Forelimb muscle (tissue), 1 donor: Measurements from ENCODE around the gene ADCY3. TPM values are rescaled to one million over a fixed set of nuclear protein-coding genes. Genes with fewer than 3 reads are reported as not detected.

Experiments
- DNase-seq: peaks from one replicate; pipeline ENCODE4 v3.0.0-alpha.2; 2013; ENCODE audit warnings: low read depth
- polyA plus RNA-seq: library from polyadenylated mRNA; unstranded; fragments of 120-200 nt; gene quantifications from one replicate; pipeline ENCODE4 v1.2.1, GENCODE V29; 2013; ENCODE audit not compliant: insufficient read length

ADCY3 gene
- polyA plus RNA-seq, result 22.0 TPM

DNA sequence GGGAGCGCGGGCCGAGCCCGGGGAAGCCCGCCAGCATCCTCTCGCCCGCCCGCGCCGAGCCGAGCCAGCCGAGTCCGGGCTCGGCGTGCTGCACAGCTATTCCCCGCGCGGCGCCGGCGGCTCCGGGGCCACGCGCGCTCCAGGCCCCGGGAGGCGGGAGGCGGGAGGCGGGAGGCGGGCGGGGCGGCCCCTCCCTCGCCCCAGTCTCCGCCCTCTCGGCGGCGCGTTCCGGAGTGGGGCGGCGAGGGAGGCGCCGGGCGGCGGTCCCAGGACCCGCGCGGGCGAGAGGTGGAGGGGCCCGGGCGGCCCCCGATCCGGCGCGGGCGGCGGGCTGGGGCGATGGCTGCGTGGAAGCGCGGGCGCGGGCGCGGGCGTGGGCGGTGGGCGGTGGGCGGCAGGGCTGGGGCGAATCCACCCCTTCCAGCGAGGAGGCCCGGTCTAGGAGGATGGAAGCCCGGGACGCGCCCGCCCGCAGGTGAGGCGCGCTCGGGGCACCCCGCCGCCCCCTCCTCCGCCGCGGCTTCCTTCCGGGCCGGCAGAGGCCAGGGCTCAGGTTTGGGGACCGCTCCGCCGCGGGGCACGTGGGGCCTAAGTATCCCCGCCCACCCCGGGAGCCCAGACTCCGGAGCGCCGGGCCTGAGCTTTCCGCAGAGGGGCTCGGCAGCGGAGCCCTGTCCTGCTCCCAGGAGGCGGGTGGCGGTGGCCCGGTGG, at the start of gene ADCY3:
Gene ADCY3, minus strand, starts transcription at position 140 of the 711 bp plus-strand sequence. CDS start 1,250 bp downstream, outside the sequence.
- DNase-seq, result no peak

DNA sequence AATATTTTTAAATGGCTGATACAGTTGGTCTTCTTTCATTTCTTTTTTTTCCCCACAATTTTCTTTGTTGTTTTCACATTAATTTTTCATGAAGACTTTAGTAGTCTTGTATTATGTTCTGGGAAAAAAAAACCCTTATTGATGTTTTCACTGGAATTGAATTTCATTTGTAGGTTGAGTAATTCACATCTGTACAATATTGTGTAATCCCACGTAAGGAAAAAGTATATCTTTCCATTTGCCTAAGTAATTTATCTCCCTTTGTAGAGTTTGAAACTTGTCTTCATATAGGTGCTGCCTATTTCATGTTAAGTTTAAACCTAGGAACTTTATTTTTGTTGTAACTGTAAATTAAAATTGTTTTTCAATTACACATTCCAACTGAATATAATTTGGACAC, 49.7 kb upstream of the ADCY3 start:
- DNase-seq, result no peak

DNA sequence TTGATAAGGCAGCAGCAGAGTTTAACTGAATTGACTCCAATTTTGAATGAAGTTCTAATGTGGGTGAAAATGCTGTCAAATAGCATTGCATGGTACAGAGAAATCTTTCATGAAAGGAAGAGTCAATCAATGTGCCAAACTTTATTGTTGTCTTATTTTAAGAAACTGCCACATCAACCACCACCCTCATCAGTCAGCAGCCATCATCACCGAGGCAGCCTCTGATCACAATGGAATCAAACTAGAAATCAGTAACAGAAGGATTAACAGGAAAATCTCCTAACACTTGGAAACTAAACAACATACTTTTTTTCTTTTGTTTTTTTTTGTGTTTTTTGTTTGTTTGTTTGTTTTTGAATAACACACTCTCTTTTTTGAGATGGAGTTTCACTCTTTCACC, 41.9 kb upstream of the ADCY3 start:
- no peak for DNase-seq

DNA sequence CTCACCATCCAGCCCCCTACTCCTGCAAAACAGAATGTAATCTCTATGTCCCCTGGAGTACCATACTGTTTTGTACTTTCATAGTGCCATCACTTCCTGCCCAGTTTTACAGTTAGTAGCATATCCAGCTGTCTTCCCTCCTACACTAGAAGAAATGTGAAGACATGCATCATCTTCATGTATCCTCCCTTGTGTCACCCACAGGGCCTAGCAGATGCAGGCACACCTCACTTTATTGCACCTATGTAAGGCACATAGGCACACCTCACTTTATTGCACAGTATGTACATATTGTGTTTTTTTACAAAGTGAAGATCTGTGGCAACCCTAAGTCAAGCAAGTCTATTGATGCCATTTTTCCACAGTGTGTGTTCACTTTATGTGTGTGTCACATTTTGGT, 39.7 kb upstream of the ADCY3 start:
- DNase-seq, result no peak

DNA sequence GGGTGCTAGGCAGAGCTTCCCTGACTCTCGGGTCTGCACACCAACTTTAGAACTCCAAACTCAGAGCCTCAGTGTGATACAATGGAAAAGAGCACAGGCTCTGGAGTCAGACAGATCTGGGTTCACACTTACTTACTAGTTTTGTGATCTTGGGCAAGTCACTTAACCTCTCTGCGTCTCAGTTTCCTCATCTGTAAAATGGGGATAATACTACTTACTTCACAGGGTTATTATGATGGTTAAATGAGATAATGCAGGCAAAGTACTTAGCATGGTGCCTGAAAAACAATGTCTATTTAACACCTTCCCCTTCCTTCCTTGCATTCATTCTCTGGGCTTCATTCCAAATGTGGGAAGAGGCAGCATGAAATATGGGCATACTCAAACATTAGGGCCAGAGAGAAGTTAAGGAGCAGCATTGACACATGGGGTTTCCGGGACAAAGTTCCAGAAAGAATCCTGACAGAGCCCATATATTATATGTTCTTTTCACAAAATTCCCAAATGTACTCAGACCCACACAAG, 38.4 kb upstream of the ADCY3 start:
- no peak for DNase-seq

DNA sequence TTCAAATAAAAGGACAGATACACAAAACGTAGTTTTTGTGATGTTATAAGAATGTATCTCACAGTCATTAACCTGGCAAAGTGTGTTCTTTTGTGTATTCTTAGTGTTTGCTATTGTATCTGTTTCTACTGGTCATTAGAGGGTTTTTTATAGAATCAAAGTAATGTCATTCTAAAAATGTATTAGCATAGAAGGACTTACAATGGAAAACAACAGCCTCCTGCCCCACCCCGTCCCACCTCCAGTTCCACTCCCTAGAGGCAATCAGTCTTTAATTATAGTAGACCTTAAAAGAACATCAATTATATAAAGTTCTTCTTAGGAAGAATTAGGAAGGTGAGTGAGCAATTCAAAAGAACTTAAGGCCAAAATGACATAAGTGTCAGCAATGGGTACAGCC, 37.9 kb upstream of the ADCY3 start:
- DNase-seq, result no peak

DNA sequence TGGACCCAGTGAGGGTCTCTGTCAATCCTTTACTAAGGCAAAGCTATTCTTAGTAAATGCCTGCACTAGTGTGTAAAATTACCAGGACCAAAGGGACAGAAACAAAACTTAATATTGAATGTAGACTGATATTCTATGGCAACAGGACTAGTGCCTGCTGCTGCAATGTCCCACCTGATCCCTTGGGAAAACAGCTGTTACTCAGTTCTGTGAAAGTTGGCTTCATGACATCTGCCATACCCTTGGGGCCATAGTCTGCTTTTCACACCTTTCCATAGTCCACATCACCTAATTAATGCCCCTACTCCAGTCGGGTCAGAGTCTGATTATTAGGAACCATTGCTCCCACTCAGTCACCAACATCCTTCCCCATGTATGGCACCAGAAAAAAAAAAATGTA, 37.2 kb upstream of the ADCY3 start:
- no peak for DNase-seq

DNA sequence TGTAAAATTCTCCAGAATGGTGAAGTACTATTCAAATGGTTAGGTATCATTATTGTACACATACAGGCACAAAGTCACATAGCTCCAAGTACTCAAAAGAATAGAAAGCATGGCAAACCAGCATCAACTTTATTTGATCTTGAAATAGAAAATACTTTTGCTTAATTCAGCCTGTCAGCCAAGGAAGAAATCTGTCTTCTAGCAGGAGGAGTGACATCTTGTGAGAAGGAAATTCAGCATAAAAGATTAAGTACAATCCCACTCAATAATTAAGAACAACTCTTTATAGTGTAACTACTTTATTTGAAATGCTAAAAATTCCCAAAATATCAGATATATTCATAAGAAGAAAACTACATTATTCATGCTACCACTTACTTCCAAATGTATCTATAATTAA, 35.9 kb upstream of the ADCY3 start:
- no peak for DNase-seq

DNA sequence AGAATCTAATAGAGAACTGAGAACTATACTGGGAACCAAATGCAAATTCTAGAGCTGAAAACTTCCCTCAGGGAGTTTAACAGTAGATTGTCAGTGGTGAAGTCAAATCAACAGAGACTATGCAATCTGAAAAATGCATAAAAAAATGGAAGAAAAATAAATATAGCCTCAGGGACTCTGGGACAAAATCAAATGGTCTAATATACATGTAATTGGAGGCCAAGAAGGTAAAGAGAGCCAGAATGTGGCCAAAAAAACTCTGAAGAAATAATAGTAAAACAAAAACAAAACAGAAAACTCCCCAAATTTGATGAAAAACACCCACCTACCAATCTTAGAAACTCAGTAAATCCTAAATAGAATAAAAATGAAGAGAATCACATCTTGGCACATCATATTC, 35.2 kb upstream of the ADCY3 start:
- no peak for DNase-seq

DNA sequence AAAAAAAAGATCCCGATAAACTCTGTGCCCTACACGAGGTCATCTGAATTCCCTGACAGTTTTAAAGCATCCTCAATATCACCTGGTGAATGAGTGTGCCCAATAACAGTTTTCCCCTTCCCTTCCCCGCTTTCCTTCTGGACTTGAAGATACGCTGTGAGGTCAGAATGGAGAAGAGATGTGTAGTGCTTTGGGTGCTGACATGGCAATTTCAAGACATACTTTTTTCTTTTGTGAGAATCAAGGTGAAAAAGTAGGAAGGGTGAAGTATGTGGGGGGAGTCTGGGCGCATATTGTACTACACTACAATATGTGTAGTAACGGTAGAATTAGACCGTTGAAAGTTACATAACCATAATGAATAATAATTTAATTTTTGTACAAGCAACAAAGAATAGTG, 30.1 kb upstream of the ADCY3 start:
- no peak for DNase-seq

DNA sequence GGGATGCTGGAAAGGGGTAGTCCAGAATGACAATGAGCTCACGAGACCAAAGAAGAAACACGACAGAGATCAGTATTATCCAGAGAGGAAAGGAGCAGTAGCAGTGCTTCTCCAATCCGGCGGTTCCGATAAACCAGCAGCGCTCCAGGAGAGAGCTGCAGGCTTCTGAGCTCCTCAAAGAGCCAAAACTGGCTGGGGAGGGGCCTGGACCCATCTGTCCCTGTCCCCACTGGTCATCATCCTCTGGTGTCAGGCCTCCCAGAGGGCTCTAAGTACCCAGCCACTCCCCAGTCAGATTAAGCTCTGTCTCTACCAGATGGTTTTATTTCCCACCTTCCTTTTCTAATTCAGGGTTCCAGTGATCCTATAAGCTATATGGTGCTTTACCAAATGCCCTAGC, 28.5 kb upstream of the ADCY3 start:
- no peak for DNase-seq

DNA sequence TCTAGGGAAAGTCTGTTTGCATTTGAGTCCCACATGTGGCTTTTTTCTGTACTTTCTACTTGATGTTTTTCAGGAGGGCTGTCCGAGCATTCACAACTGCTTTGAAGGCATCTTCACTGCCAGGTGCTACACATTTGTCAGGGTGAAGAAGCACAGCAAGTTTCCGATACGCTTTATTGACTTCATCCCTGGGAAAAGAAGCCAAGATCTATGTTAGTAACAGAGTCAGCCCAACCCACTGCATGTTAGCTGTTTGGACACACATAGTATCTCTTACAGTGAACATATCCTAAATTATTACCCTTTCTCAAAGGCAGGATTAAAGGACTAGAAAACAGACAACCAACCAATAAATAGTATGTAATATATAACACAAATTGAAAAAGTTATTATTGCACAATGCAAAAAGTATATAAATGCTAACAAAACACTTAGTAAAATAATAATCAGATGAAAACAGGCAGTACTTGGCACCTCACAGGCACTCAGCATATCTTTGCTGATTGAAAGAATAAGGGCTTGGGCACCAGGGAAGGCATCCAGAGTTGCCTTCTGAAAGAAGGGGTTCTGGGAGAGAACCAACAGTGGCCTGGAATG, 27.6 kb upstream of the ADCY3 start:
- no peak for DNase-seq

DNA sequence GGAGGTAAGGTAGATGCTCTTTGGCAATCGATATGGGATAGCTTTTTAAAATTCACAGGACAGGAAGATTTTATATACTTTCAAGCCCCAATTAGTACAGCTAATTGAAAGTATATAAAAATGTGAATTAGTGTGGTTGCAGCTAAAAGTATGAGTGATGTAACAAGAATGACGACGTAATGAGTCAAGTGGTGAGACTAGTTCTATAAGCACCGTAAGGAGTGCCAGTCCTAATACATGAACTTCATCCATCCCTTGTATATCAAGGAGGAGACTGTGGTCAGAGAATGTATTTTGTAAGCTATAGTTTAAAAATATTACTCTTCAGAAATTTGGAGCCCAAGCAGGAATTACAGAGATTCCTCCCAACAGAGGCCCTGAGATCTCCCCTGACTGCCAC, 25.9 kb upstream of the ADCY3 start:
- no peak for DNase-seq

DNA sequence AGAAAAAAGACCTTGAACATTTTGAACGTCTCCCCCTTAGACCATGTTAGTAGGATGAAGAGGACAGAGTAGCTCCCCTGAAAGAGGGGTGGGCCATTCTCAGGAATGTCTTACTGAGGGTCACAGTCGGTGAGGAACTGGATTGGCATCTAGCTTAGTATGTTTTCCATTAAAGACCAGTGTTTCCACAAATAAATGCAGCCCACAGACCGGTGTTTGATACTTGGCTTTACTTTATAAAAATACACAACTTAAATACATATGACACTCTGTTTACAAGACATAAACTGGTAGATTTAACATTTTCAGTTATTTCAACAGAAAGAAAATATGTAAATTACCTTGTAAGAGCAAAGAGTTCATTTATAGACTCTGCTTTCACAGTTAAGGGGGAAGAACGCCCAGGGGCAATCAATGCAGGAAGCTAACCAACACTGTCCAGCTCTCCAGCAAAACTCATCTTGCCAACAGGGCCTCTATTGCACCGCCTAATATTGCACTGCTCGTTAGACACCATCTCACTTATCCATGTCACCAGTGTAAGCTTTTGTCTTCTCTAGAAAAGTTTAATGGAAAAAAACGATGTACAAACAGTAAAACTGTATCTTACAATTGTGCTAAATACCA, 23.5 kb upstream of the ADCY3 start:
- no peak for DNase-seq

DNA sequence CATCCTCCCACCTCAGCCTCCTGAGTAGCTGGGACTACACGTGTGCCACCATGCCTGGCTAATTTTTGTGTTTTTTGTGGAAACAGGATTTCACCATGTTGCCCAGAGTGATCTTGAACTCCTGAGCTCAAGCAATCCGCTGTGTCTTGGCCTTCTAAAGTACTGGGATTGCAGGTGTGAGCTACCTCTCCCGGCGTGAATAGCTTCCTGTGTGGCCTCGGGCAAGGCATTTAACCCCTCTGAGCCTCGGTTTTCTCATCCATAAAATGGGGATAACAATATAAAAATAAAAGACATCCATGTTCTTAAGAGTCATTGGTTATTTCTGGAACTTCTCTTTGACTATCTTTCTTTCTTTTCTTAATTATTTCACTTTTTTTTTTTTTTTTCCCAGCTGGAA, 19.3 kb upstream of the ADCY3 start:
- DNase-seq, result no peak

DNA sequence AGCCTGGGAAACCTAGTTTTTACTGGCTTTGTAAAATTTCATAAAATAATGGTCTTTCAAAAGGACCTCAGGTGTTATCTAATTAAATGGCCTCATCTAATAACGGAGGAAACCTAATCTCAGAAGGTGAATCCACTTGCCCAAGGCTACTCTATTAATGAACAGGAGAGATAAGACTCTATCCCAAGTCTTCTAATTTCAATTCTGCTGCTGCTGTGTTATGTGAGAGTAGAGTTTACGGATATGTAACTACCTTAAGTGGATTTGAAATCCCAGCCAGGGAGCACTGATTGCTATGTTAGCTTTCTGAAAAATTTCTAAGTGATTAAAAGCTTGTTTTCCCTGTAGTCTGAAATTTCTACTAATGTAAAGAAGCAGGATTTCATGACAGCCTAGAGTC, 17.2 kb upstream of the ADCY3 start:
- DNase-seq, result no peak

DNA sequence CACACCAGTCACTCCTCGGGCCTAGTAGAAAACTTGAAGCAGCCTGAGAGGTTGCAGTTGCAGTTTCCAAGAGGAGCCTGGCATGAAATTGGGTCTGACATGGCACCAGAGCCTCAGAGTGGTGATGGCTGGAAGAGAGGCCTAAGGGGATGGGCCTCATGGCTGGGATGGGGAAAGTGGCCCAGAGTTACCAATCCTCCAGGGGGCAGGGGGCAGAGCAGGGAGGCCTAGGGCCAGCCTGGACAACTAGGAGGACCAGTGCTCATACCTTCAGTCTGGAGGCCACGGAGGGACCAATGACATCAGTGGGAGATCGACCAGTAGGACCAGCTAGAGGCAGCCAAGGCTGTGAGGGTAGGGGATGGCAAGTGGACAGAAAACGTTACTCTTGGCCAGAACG, 15.1 kb upstream of the ADCY3 start:
- DNase-seq, result no peak

DNA sequence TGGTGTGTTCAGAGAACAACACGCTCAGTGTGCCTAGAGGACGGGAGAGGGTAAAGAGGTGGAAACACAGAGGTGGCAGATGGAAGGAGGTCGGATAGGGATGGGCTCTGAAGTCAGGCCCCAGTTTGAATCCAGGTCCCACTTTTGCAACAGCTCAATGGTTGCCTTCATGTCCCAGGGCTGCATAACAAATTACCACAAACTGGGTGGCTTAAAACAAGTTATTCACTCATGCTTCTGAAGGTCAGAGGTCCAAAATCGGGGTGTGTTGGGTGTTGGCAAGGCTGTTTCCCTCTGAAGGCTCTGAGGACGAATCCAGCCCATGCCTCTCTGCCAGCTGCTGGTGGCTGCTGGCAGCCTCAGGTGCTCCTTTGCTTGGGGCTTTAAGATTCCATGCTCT, 12.7 kb upstream of the ADCY3 start:
- DNase-seq, result no peak

DNA sequence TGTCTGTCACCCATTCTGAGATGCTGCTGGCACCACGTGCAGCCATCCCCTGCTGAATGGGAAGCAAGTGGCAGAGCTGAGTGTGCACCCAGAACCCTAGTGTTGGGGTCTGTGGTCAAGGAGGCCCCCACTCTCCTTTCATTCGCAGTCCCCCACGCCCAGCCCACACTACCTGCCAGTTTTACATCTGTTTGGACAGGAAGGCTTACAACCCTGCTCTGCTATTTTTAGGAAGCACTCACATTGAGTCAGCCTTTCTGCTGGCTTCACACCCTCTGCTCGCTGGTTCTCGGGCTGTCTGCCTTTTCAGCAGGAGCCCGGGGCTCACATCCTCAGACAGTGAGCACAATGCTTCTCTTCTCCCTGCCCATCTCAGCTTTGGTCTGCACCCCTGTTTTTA, 10.7 kb upstream of the ADCY3 start:
- no peak for DNase-seq

DNA sequence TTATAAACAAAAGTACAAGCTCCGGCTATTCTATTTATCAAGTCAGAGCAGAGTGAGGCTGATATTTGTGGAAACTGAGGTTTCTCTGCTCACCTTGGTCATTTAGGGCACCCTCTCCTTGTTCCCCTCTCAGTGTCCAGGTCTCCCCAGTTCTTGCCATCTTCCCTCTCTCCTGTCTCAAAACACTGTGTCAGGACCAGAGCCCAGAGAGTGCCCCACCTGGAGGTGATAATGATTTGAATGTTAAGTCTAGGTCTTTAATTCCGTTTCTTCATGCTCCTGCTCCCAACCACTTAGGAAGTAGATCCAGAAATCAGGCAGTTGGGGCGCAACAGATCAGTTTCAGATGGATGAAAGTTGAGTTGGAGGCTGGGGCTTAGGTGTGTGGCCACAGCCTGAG, 9.2 kb upstream of the ADCY3 start:
- DNase-seq, result no peak

DNA sequence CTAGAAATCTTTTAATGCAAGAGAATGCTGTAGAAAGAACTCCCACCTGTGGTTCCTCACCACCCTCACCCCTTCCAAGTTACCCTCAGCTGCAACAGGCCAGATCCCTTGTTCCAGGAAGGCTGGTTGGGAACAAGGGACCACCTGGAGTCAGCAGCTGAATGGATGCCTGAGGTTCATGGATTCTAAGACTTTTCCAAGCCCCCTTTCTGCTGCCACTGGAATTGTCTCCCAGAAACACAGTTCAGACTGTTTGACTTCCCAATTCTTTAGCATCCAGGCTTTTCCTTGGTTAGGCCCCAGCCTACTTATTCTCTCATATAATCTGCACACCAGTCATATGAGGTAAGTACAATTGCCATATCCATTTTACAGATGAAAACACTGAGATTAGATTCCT, 8.0 kb upstream of the ADCY3 start:
- no peak for DNase-seq

DNA sequence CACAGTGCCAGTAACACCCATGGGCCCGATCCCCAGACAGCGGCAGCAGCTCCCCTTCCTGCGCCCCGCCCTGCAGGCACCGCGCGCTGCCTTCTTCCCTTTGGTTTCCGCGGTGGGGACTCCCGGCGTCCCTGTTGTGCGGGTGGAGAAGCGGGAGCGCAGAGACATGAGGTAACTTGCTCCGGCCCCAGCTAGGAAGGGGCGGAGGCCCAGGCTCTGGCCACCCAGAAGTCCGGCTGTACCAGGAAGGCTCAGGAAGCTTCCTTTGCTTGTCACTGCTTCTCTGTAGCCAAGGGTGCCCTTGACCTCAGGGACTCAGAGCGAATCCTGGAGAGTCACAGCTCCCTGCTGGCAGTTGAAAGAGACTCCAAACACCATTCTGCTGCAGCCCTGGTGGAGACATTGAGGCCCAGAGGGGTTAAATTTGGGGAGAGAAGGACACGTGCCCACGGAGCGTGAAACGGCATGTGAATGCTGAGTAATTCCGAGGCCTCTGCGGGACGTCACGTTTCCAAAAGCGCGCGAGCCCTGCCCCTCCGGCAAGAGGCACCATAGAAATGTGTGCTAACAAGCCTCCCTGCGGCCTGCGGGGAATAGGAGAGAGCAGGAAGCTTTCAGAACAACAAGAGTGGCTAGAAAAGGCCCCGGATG, 6.7 kb upstream of the ADCY3 start:
- DNase-seq, result no peak

DNA sequence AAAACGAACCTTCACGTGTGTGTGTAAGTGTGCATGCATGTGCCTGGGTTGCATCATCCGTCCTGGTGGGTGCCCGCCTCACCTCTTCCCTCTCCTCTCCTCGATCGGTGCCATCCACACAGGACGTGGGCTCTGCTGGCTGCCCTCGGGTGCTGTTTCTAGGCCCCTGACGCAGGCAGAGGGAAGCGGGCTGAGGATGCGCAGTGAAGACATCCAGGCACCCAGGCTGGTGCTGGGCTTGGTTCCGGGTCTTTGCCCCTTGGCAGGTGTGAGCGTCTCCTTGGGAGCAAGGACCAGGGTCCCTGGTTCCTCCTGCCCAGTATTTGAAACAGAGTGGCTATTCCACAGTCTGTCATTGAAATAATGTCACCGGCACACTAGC, 6.2 kb upstream of the ADCY3 start:
- DNase-seq, result no peak
